Measurements from ENCODE around the gene DLEC1. TPM values are rescaled to one million over a fixed set of nuclear protein-coding genes. Genes with fewer than 3 reads are reported as not detected.
"Not testable (repeated sequence)": the region's sequence is repeated elsewhere in the genome, so short reads cannot be mapped to it uniquely, and the experiment has no call there.

DLEC1 gene
- total and polyA plus RNA-seq, 4 donors = 0.25 to 0.69 (median 0.42) TPM

DNA sequence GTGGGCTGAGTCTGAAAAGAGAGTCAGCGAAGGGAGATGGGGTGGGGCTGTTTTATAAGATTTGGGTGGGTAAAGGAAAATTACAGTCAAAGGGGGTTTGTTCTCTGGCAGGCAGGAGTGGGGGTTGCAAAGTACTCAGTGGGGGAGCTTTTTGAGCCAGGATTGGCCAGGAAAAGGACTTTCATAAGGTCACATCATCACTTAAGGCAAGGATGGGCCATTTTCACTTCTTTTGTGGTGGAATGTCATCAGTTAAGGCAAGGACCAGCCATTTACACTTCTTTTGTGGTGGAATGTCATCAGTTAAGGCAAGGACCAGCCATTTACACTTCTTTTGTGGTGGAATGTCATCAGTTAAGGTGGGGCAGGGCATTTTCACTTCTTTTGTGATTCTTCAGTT lies 44.2 kb downstream of the DLEC1 start:
- H3K4me1 ChIP-seq (ENCODE audit: control insufficient read depth in 1 of 2, insufficient read depth in 2 of 2, low read length in 2 of 2); H3K36me3 ChIP-seq (ENCODE audit: control insufficient read depth in 1 of 2, insufficient read depth in 2 of 2, low read length in 1 of 2); H3K27ac ChIP-seq (ENCODE audit: low read depth in 1 of 2, low read length in 2 of 2); ATAC-seq (ENCODE audit: low FRiP score); H3K27me3 ChIP-seq (ENCODE audit: control insufficient read depth in 1 of 2, insufficient read depth in 2 of 2, low read length in 1 of 2); intact Hi-C loops (cut with DNase I); DNase-seq; H3K4me3 ChIP-seq (ENCODE audit: low read length in 2 of 2); H3K9me3 ChIP-seq (ENCODE audit: control insufficient read depth, low read length): not testable (repeated sequence)
- WGBS, 2 donors = 92% methylated on average over 1 of the region's 1 CpG; no CpG with 5 or more reads in 1 of the 2 donors

- Histone ChIP-seq H3K4me1 (ENCODE audit: control insufficient read depth in 1 of 2, insufficient read depth in 2 of 2, low read length in 2 of 2) (no peaks in the 10 kb centered on the region), H3K27ac (ENCODE audit: low read depth in 1 of 2, low read length in 2 of 2) (no peak overlapping the region), H3K4me3 (ENCODE audit: low read length in 2 of 2) (no peak overlapping the region), H3K27me3 (ENCODE audit: control insufficient read depth in 1 of 2, insufficient read depth in 2 of 2, low read length in 1 of 2) (no peaks in the 10 kb centered on the region), H3K9me3 (ENCODE audit: control insufficient read depth, low read length) (no peaks in the 10 kb centered on the region), H3K36me3 (ENCODE audit: control insufficient read depth in 1 of 2, insufficient read depth in 2 of 2, low read length in 1 of 2) (no peaks in the 10 kb centered on the region)
- ATAC-seq (ENCODE audit: low FRiP score) (no peak), DNase-seq (no peak)
- 89 to 96% methylated on average over 13 of the region's 13 CpGs for WGBS, 2 donors
- intact Hi-C loops (cut with DNase I) = no loop called here
Measured at GRCh38 chr3:38083871-38084333, 44.9 kb downstream of the DLEC1 start.

DNA sequence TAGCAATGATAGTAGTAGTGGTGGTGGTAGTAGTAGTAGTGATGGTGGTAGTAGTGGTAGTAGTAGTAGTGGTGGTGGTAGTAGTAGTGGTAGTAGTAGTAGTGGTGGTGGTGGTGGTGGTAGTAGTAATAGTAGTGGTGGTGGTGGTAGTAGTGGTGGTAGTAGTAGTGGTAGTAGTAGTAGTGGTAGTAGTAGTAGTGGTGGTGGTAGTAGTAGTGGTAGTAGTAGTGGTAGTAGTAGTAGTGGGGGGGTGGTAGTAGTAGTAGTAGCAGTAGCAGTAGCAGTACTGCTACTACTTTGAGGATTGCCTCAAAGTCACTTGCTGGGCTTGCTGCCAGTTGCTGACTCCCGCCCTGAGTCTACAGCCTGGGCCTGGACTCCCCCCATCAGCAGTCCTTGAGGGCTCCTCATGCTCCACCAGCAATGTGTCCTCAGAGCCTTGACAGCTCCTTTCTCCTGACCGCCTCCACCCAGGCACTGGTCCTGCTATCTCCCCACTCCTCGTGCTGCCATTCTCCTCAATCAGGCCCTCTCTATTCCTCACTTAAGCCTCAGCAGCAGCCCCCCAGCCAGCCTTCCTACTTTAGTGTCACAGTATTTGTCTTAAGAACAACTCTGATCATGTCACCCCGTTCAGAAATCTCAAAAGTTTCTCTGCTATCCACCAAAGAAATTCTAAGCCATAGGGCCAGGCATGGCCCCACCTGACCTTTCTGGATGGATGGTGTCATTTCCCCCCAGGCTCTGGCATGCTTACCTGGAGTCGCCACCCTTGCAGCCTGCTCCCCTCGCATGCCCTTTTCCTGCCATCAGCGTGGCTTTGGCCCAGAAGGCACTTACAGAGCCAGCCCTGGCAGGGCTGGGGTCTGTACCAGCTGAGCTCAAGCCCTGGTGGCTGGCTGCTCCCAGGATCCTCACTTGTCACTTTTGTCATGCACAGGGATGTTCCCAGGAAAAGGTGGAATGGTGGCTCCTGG lies 45.6 kb downstream of the DLEC1 start:
- H3K27ac ChIP-seq (ENCODE audit: low read depth in 1 of 2, low read length in 2 of 2) = no peak overlapping the region
- intact Hi-C loops (cut with DNase I) = no loop called here
- no peaks in the 10 kb centered on the region for H3K36me3 ChIP-seq (ENCODE audit: control insufficient read depth in 1 of 2, insufficient read depth in 2 of 2, low read length in 1 of 2)
- H3K9me3 ChIP-seq (ENCODE audit: control insufficient read depth, low read length) = no peaks in the 10 kb centered on the region
- no peaks in the 10 kb centered on the region for H3K27me3 ChIP-seq (ENCODE audit: control insufficient read depth in 1 of 2, insufficient read depth in 2 of 2, low read length in 1 of 2)
- no peaks in the 10 kb centered on the region for H3K4me1 ChIP-seq (ENCODE audit: control insufficient read depth in 1 of 2, insufficient read depth in 2 of 2, low read length in 2 of 2)
- ATAC-seq (ENCODE audit: low FRiP score) = peak; percentile 78
- 36 to 52% methylated on average over 7 of the region's 7 CpGs for WGBS, 2 donors
- DNase-seq = no peak
- no peak overlapping the region for H3K4me3 ChIP-seq (ENCODE audit: low read length in 2 of 2)

- no peaks in the 10 kb centered on the region for H3K27me3 ChIP-seq (ENCODE audit: control insufficient read depth in 1 of 2, insufficient read depth in 2 of 2, low read length in 1 of 2)
- ATAC-seq (ENCODE audit: low FRiP score) = peak; percentile 50
- no peak for DNase-seq
- intact Hi-C loops (cut with DNase I) = no loop called here
- H3K27ac ChIP-seq (ENCODE audit: low read depth in 1 of 2, low read length in 2 of 2) = no peak overlapping the region
- 81 to 83% methylated on average over 11 of the region's 11 CpGs for WGBS, 2 donors
- H3K36me3 ChIP-seq (ENCODE audit: control insufficient read depth in 1 of 2, insufficient read depth in 2 of 2, low read length in 1 of 2) = no peaks in the 10 kb centered on the region
- no peaks in the 10 kb centered on the region for H3K9me3 ChIP-seq (ENCODE audit: control insufficient read depth, low read length)
- H3K4me1 ChIP-seq (ENCODE audit: control insufficient read depth in 1 of 2, insufficient read depth in 2 of 2, low read length in 2 of 2) = no peaks in the 10 kb centered on the region
- H3K4me3 ChIP-seq (ENCODE audit: low read length in 2 of 2) = no peak overlapping the region
Measured at GRCh38 chr3:38085311-38085942, 46.4 kb downstream of the DLEC1 start.

DNA sequence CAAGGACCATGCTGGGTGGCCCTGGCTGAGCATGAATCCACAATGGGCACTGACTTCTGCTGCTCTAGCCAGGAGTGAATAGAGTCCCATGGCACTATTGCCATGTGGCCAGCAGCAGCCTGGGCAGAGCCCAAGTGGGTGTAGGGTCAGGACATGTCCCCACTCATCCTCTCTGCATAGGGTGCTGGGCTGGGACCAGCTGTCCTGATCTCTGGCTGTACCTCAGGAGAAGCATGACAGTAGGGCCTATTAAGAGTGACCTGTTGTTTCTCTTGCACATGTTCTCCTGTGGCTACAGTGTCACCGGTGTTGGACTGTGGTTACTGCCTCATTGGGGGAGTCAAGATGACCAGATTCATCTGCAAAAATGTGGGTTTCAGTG lies 46.9 kb downstream of the DLEC1 start:
- H3K9me3 ChIP-seq (ENCODE audit: control insufficient read depth, low read length) = no peaks in the 10 kb centered on the region
- no peak for DNase-seq
- 87 to 92% methylated on average over 1 of the region's 1 CpG for WGBS, 2 donors
- intact Hi-C loops (cut with DNase I) = no loop called here
- H3K4me3 ChIP-seq (ENCODE audit: low read length in 2 of 2) = no peak overlapping the region
- no peaks in the 10 kb centered on the region for H3K4me1 ChIP-seq (ENCODE audit: control insufficient read depth in 1 of 2, insufficient read depth in 2 of 2, low read length in 2 of 2)
- no peak overlapping the region for H3K27ac ChIP-seq (ENCODE audit: low read depth in 1 of 2, low read length in 2 of 2)
- H3K36me3 ChIP-seq (ENCODE audit: control insufficient read depth in 1 of 2, insufficient read depth in 2 of 2, low read length in 1 of 2) = no peaks in the 10 kb centered on the region
- no peaks in the 10 kb centered on the region for H3K27me3 ChIP-seq (ENCODE audit: control insufficient read depth in 1 of 2, insufficient read depth in 2 of 2, low read length in 1 of 2)
- peak; percentile 41 for ATAC-seq (ENCODE audit: low FRiP score)

DNA sequence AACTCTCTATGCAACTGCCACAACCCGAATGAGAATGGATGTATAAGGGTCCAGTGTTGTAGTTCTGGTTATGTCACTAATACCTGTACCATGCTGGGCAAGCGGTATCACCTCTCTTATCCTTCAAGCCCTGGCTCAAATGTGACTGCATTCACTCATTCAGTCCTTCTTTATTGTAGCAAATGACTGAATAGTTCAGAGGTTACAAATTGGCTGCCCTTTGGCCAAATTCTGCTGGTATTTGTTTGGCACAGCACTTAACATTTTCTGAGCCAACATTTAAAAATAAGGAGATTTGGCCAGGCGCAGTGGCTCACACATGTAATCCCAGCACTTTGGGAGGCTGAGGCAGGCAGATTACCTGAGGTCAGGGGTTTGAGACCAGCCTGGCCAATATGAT lies 47.5 kb downstream of the DLEC1 start:
- ATAC-seq (ENCODE audit: low FRiP score) (no peak), DNase-seq (no peak)
- no peaks in the 10 kb centered on the region for H3K9me3 ChIP-seq (ENCODE audit: control insufficient read depth, low read length)
- no peaks in the 10 kb centered on the region for H3K27me3 ChIP-seq (ENCODE audit: control insufficient read depth in 1 of 2, insufficient read depth in 2 of 2, low read length in 1 of 2)
- no peak overlapping the region for H3K4me3 ChIP-seq (ENCODE audit: low read length in 2 of 2)
- no peak overlapping the region for H3K27ac ChIP-seq (ENCODE audit: low read depth in 1 of 2, low read length in 2 of 2)
- 54 to 67% methylated on average over 3 of the region's 3 CpGs for WGBS, 2 donors
- no peaks in the 10 kb centered on the region for H3K4me1 ChIP-seq (ENCODE audit: control insufficient read depth in 1 of 2, insufficient read depth in 2 of 2, low read length in 2 of 2)
- H3K36me3 ChIP-seq (ENCODE audit: control insufficient read depth in 1 of 2, insufficient read depth in 2 of 2, low read length in 1 of 2) = no peaks in the 10 kb centered on the region
- intact Hi-C loops (cut with DNase I) = no loop called here

DNA sequence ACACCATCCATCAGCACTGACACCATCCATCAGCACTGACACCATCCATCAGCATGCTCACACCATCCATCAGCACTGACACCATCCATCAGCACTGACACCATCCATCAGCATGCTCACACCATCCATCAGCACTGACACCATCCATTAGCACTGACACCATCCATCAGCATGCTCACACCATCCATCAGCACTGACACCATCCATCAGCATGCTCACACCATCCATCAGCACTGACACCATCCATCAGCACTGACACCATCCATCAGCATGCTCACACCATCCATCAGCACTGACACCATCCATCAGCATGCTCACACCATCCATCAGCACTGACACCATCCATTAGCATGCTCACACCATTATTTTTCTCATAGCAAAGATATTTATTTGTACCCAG lies 48.3 kb downstream of the DLEC1 start:
- H3K36me3 ChIP-seq (ENCODE audit: control insufficient read depth in 1 of 2, insufficient read depth in 2 of 2, low read length in 1 of 2); H3K4me3 ChIP-seq (ENCODE audit: low read length in 2 of 2); ATAC-seq (ENCODE audit: low FRiP score); H3K27me3 ChIP-seq (ENCODE audit: control insufficient read depth in 1 of 2, insufficient read depth in 2 of 2, low read length in 1 of 2); H3K9me3 ChIP-seq (ENCODE audit: control insufficient read depth, low read length); H3K27ac ChIP-seq (ENCODE audit: low read depth in 1 of 2, low read length in 2 of 2); DNase-seq; H3K4me1 ChIP-seq (ENCODE audit: control insufficient read depth in 1 of 2, insufficient read depth in 2 of 2, low read length in 2 of 2); intact Hi-C loops (cut with DNase I): not testable (repeated sequence)

- Histone ChIP-seq H3K4me1 (ENCODE audit: control insufficient read depth in 1 of 2, insufficient read depth in 2 of 2, low read length in 2 of 2) (no peaks in the 10 kb centered on the region), H3K36me3 (ENCODE audit: control insufficient read depth in 1 of 2, insufficient read depth in 2 of 2, low read length in 1 of 2) (no peaks in the 10 kb centered on the region), H3K9me3 (ENCODE audit: control insufficient read depth, low read length) (no peaks in the 10 kb centered on the region), H3K4me3 (ENCODE audit: low read length in 2 of 2) (no peak overlapping the region), H3K27ac (ENCODE audit: low read depth in 1 of 2, low read length in 2 of 2) (no peak overlapping the region), H3K27me3 (ENCODE audit: control insufficient read depth in 1 of 2, insufficient read depth in 2 of 2, low read length in 1 of 2) (no peaks in the 10 kb centered on the region)
- intact Hi-C loops (cut with DNase I) = no loop called here
- 89 to 91% methylated on average over 11 of the region's 11 CpGs for WGBS, 2 donors
- ATAC-seq (ENCODE audit: low FRiP score) (no peak), DNase-seq (no peak)
Measured at GRCh38 chr3:38088126-38089078, 49.4 kb downstream of the DLEC1 start.

All from aorta (tissue), 5 donors.